ENCODE results near the gene GNPAT.

GNPAT gene

DNA sequence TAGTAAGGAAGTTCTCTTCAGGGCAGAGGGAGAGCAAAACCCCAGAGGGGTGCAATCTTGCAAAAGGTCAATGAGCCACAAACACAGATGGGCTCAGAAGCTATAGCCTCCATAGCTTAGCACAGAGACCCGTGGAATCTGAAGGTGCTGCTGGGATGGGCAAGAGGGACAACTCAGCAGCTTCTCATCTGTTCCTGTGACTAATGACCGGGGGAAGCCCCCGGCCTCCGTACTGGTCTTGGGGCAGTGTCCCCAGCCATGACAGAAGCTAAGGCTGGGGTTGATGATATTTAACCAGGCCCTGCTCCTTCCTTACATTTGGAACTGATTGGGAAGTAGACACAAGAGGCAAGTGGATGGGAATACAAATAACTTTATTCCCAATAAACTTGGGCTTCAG is 77.6 kb downstream of the GNPAT start:
- DNase-seq, result no peak

DNA sequence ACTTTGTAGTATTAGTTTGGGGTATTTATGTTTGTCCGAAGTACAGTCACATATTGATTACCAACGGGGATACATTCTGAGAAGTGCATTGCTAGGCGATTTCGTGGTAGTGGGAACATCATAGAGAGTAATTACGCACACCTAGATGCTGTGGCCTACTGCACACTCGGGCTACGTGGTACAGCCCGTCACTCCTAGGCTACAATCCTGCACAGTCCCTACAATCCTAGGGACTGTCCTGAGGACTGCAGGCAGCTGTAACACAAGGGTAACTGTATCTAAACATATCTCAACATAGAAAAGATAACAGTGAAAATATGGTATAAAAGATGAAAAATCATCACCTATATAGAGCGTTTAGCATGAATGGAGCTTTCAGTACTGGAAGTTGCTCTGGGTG is 78.1 kb downstream of the GNPAT start:
- DNase-seq, result no peak

- DNase-seq, result no peak
Observed at GRCh38 chr1:231322880-231323530, 82.0 kb downstream of the GNPAT start.

GRCh38 chr1:231324660-231325059 is 83.6 kb downstream of the GNPAT start:
- no peak for DNase-seq

DNA sequence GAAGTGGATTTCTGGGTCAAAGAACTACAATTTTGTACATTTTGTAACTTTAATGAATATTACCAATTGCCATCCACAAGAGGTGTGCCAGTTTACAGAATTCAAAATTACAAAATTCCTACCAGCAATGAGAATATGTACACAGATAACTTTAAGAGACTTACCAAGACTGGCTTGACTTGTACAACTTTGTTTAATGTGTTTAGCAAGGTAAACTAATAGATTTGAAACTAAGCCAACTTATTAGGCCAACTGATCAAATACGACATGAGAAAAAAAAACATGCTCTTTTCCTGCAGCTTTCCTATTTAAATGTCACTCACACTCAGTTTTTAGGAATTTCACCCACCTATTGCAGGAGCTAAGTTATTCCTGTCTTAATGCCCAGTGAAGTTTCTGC is 85.2 kb downstream of the GNPAT start:
- DNase-seq, result no peak
